NB4 (cell line): ENCODE measurements around the gene NDUFS6.
"Not testable (repeated sequence)": the region's sequence is repeated elsewhere in the genome, so short reads cannot be mapped to it uniquely, and the experiment has no call there.

Experiments used
- DNase-seq: peaks from one replicate; pipeline ENCODE4 v3.0.0; 2010; ENCODE audit warnings: low read depth
- H3K4me3 ChIP-seq: one replicate; pipeline ENCODE4 v1.5.1; 2011; ENCODE audit warnings: mild to moderate bottlenecking, low read depth, low read length, moderate library complexity
- MYC ChIP-seq: IDR thresholded peaks from 2 replicates; pipeline ENCODE4 v1.6.1; 2011; ENCODE audit warnings: low read depth, low read length
- POLR2A ChIP-seq: IDR thresholded peaks from 2 replicates; pipeline ENCODE4 v1.6.1; 2011; ENCODE audit warnings: mild to moderate bottlenecking; ENCODE audit not compliant: insufficient read length; ENCODE audit errors: extremely low read depth
- TF ChIP-seq, protein P1 (sequence below): IDR thresholded peaks from one replicate; pipeline ENCODE4 v1.5.1; 2012; ENCODE audit warnings: low read depth, low read length
- TF ChIP-seq, protein P2 (sequence below): IDR thresholded peaks from 2 replicates; pipeline ENCODE4 v1.6.1; 2011; ENCODE audit warnings: low read depth, low read length

NDUFS6 gene

DNA sequence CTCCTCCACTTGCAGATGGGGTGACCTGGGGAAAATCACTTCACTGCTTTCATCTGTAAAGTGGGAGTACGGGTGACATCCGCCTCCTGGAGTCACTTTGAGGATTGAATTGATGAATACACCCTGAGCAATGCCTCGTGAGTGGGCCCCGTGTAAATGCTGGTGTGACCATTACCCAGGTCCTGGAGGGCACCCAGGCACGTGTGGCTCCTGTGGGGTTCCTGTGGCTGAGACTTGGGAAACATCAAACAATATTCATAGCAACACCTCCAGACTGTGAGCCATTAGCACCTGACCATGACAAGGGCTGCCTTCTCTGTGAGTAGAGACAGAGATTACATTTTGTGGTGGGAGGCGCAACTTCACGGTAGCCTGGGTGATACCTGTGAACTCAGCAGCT, 13.0 kb upstream of the NDUFS6 start:
- H3K4me3 ChIP-seq, result no peak overlapping the region
- TF ChIP-seq, protein P1, sequence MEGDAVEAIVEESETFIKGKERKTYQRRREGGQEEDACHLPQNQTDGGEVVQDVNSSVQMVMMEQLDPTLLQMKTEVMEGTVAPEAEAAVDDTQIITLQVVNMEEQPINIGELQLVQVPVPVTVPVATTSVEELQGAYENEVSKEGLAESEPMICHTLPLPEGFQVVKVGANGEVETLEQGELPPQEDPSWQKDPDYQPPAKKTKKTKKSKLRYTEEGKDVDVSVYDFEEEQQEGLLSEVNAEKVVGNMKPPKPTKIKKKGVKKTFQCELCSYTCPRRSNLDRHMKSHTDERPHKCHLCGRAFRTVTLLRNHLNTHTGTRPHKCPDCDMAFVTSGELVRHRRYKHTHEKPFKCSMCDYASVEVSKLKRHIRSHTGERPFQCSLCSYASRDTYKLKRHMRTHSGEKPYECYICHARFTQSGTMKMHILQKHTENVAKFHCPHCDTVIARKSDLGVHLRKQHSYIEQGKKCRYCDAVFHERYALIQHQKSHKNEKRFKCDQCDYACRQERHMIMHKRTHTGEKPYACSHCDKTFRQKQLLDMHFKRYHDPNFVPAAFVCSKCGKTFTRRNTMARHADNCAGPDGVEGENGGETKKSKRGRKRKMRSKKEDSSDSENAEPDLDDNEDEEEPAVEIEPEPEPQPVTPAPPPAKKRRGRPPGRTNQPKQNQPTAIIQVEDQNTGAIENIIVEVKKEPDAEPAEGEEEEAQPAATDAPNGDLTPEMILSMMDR, result no peak
- no peak for TF ChIP-seq MYC
- TF ChIP-seq, protein P2, sequence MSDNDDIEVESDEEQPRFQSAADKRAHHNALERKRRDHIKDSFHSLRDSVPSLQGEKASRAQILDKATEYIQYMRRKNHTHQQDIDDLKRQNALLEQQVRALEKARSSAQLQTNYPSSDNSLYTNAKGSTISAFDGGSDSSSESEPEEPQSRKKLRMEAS, result no peak
- TF ChIP-seq POLR2A, result no peak
- no peak for DNase-seq

DNA sequence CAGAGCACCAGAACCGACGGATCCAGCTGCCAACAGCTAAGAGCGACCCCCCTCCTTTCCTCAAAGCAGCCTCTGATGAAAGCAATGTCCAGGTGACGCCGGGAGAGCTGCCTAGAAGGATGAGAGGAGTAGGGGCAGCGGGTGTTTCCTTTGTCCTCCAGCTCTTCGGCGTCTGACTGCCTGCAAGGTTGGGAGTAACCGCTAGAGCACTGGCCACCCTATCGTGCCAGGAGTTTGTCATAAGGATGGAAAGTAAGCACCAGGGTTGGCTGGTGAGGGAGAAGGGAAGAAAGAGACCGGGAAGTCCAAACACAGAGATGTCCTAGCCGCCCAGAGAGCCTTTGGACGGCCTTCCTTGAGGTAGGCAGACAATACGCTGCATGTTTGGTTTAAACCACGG, 12.4 kb upstream of the NDUFS6 start:
- H3K4me3 ChIP-seq, result no peak overlapping the region
- no peak for DNase-seq
- TF ChIP-seq, protein P2, result no peak
- TF ChIP-seq, protein P1, result no peak
- TF ChIP-seq POLR2A (no peak), MYC (no peak)

DNA sequence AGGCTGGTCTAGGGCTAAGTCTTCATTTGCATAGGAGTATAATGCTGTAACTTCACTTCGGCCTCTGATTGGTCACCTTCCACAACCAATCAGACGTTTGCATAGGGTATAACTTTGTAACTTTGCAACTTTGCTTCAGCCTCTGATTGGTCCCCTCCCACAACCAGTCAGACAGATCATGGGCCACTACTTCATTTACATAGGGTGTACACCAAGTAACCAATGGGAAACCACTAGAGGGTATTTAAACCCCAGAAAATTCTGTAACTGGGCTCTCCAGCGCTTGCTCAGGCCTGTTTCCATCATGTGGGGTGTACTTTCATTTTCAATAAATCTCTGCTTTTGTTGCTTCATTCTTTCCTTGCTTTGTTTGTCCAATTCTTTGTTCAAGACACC, 11.8 kb upstream of the NDUFS6 start:
- H3K4me3 ChIP-seq, result not testable (repeated sequence)
- DNase-seq, result peak; percentile 40

DNA sequence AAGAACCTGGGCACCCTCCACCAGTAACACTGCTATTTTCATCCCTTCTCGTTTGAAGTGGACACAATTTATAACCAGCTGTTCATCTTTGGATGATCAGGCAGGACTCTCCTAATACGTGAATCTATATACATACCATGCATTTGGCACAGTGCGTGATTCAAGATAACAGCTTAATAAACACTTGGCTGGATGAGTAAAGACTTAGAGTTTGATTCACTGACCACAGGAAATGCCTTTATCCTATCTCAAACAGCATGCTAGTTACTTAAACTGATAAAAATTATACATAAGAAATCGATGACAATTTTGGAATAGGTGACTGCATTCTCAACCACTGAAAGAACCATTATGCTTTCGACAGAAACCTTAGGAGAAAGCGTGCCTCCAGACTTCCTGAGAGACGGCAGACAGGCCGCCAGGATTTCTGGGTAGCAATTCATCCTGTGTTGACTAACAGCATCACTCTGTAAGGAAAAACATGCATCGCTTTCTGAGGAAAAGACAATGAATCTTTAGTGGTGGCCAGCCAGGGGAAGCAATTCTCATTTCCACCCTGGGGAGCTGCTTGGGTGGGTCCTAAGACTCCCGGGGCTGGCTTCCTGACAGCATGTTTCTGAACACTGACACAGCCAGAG, 11.3 kb upstream of the NDUFS6 start:
- no peak for DNase-seq
- no peak overlapping the region for H3K4me3 ChIP-seq
- TF ChIP-seq MYC, result no peak
- TF ChIP-seq, protein P1, result no peak
- TF ChIP-seq POLR2A, result no peak
- TF ChIP-seq, protein P2, result no peak

DNA sequence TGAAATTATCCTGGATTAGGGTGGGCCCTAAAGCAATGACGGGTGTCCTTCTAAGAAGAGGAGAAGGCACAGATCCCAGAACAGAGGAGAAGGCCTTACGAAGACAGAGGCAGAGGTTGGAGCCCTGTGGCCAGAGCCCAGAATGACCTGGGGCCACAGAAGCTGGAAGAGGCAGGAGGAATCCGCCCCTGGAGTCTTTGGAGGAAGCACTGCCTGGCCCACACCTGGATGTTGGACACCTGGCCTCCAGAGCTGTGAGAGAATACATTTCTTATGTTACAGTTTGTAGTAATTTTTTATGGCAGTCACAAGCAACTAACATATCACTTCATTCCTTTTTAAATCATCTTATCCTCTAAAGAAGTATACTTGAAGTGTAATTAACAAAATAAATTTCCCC, 10.0 kb upstream of the NDUFS6 start:
- no peak for DNase-seq
- no peak overlapping the region for H3K4me3 ChIP-seq
- TF ChIP-seq, protein P2, result no peak
- TF ChIP-seq, protein P1, result no peak
- TF ChIP-seq POLR2A (no peak), MYC (no peak)

DNA sequence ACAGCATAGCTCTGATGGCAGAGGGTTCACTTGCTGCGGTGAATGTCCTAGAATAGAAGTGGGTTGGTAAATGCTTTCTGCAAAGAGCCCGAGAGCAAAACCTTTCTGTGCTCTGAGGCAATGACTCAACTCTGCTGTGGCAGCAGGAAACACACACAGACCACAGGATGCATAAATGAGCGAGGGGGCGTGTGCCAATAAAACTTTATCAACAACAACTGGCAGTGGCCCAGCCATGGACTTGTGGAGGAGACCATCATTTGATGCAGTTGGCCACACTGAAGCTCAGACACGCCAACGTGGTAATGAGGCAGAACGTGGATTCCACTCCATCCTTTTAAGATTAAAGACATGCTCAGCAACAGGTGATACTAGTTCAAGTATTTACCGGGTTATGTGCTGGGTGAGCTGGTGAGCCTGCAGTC, 8.4 kb upstream of the NDUFS6 start:
- peak; percentile 97 for TF ChIP-seq MYC
- peak; percentile 79 for TF ChIP-seq POLR2A
- TF ChIP-seq, protein P2, result peak; percentile 88
- TF ChIP-seq, protein P1, result no peak
- peak; percentile 99 for DNase-seq
- peak overlapping the region; percentile 49 for H3K4me3 ChIP-seq
